Skeletal muscle cell (primary cell): ENCODE measurements around the gene IFNLR1.

Experiments used
- DNase-seq: peaks from one replicate; pipeline ENCODE4 v3.0.0-alpha.2; 2010; ENCODE audit warnings: low read depth
- H3K4me3 ChIP-seq: 2 replicates; pipeline ENCODE4 v1.5.1; 2011; ENCODE audit warnings: low read depth, mild to moderate bottlenecking, control low read depth, low read length, moderate library complexity

The IFNLR1 gene

GRCh38 chr1:24154215-24154614, 32.9 kb downstream of the IFNLR1 start:
- no peak overlapping the region for H3K4me3 ChIP-seq
- no peak for DNase-seq

- DNase-seq = no peak
- H3K4me3 ChIP-seq = no peak overlapping the region
Measured at GRCh38 chr1:24152631-24153494, 34.2 kb downstream of the IFNLR1 start.

GRCh38 chr1:24151175-24151533, 35.9 kb downstream of the IFNLR1 start:
- H3K4me3 ChIP-seq = no peak overlapping the region
- no peak for DNase-seq

GRCh38 chr1:24150234-24151174, 36.6 kb downstream of the IFNLR1 start:
- peak; percentile 22 for DNase-seq
- H3K4me3 ChIP-seq = peak overlapping the region; percentile 11

GRCh38 chr1:24149866-24150233, 37.2 kb downstream of the IFNLR1 start:
- no peak for DNase-seq
- H3K4me3 ChIP-seq = no peak overlapping the region

GRCh38 chr1:24147816-24148215, 39.3 kb downstream of the IFNLR1 start:
- no peak for DNase-seq
- no peak overlapping the region for H3K4me3 ChIP-seq

GRCh38 chr1:24147194-24147593, 39.9 kb downstream of the IFNLR1 start:
- no peak overlapping the region for H3K4me3 ChIP-seq

GRCh38 chr1:24142546-24143534, 44.2 kb downstream of the IFNLR1 start, which contains the start of gene IL22RA1:
Gene IL22RA1 (minus strand): TSS chr1:24143140. CDS start chr1:24143082, 58 bp downstream.
- no peak for DNase-seq
- H3K4me3 ChIP-seq = no peak within 1 kb of the TSS

More at GRCh38 chr1:24147194-24147593, 39.9 kb downstream of the IFNLR1 start:
- DNase-seq = no peak

- no peak for DNase-seq
- no peak overlapping the region for H3K4me3 ChIP-seq
Measured at GRCh38 chr1:24141311-24141997, 45.6 kb downstream of the IFNLR1 start.

- no peak overlapping the region for H3K4me3 ChIP-seq
- no peak for DNase-seq
Measured at GRCh38 chr1:24140741-24141181, 46.3 kb downstream of the IFNLR1 start.

- no peak for DNase-seq
- H3K4me3 ChIP-seq = no peak overlapping the region
Measured at GRCh38 chr1:24139841-24140425, 47.2 kb downstream of the IFNLR1 start.

GRCh38 chr1:24139222-24139489, 47.9 kb downstream of the IFNLR1 start:
- H3K4me3 ChIP-seq = no peak overlapping the region
- no peak for DNase-seq

GRCh38 chr1:24138476-24139221, 48.4 kb downstream of the IFNLR1 start:
- no peak for DNase-seq
- H3K4me3 ChIP-seq = no peak overlapping the region

- DNase-seq = no peak
- no peak overlapping the region for H3K4me3 ChIP-seq
Measured at GRCh38 chr1:24136956-24137539, 50.0 kb downstream of the IFNLR1 start.

- no peak for DNase-seq
- no peak overlapping the region for H3K4me3 ChIP-seq
Measured at GRCh38 chr1:24134376-24134775, 52.7 kb downstream of the IFNLR1 start.

- no peak for DNase-seq
- H3K4me3 ChIP-seq = no peak overlapping the region
Measured at GRCh38 chr1:24133819-24134218, 53.3 kb downstream of the IFNLR1 start.

GRCh38 chr1:24130385-24130784, 56.7 kb downstream of the IFNLR1 start:
- no peak overlapping the region for H3K4me3 ChIP-seq
- DNase-seq = no peak
